Stimulated activated CD8-positive, alpha-beta memory T cell treated with anti-CD3 and anti-CD28 coated beads, Interleukin-4, amount 100 ng/mL, for 48 hours (primary cell): ENCODE results near the gene SLC4A3.

ENCODE experiments used
- DNase-seq: peaks from one replicate; pipeline ENCODE4 v3.0.0-alpha.2; 2020

SLC4A3 gene

DNA sequence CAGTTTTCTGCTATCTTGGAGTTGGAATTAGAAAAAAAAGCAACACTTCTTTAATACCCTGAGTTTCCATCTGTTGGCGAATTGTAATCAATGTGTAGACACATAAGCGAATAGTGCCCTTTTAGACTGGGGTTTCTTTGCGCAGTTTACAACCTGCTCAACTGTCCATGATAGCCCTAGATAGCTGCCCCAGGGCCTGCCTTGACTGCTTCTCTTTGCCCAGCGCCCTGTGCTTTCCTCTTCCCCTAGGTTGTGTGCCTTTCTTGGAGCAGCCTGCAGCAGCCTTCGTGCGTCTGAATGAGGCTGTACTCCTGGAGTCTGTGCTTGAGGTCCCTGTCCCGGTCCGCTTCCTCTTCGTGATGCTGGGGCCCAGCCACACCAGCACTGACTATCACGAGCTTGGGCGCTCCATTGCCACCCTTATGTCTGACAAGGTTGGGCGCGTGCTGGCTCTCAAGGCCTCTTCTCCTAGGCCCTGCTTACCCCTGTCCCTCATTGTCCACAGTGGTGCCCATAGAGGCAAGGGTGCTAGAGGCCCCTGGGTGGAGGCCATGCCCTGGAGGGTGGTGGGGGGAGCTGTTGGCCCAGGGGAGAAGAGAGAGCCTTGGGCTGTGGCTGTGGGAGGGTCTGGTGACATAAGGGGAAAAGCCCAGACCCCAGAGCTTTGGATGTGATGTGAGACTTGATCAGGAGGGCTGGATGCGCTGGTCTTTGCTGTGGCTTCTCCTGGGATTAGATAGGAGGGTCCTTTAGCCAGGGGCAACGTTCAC lies 6.9 kb downstream of the SLC4A3 start:
- DNase-seq = peak; percentile 18

DNA sequence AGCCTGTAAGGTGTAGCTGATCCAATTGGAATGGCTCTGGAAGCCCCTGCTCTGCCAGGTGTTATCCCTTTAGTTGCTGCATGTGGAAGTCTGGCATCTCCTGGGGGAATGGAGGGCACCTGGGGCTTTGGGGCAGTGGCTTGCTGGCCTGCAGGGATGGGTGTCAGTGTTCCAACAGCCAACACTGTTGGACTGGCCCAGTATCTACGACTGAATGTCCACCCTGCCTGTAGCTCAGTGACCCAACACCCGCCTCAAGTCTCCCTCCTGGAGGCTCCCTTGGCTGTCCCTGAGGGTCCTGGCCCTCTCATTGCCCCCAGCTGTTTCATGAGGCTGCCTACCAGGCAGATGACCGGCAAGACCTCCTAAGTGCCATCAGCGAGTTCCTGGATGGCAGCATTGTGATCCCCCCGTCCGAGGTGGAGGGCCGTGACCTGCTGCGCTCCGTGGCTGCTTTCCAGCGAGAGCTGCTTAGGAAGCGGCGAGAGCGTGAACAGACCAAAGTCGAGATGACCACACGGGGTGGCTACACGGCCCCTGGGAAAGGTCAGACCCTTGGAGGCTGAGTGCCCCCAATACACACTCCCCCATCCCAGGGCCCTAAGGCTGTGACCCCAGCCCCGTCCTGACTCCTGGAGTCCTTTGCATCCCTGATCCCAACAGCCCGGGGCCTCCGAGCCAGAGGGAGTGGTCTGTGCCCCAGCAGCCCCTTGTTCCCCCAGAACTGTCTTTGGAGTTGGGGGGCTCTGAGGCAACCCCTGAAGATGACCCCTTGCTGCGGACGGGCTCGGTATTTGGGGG lies 7.7 kb downstream of the SLC4A3 start:
- peak; percentile 10 for DNase-seq

DNA sequence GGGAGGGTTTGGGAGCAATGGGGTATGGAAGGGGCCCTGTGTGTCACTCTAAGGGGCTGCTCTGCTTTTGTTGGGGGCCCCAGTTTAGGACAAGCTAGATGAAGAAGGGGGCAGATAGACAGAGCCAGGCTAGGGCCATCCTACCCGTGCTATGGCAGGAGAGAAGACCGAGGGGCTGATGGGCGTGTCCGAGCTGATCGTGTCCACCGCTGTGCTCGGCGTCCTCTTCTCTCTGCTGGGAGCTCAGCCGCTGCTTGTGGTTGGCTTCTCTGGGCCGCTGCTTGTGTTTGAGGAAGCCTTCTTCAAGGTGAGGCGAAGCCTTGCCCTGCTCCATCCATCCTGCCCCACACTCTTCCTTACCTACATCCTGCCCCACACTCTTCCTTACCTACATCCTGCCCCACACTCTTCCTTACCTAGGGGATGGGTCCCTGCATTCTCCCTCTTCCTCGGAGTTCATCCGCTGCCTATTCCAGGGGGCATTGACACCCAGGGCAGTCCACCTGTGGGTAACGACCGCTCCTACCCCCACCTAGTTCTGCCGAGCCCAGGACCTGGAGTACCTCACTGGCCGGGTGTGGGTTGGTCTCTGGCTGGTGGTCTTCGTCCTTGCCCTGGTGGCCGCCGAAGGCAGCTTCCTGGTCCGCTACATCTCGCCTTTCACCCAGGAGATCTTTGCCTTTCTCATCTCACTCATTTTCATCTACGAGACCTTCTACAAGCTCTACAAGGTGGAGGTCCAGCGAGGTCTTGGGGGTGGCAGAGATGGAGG lies 8.9 kb downstream of the SLC4A3 start:
- DNase-seq = no peak

DNA sequence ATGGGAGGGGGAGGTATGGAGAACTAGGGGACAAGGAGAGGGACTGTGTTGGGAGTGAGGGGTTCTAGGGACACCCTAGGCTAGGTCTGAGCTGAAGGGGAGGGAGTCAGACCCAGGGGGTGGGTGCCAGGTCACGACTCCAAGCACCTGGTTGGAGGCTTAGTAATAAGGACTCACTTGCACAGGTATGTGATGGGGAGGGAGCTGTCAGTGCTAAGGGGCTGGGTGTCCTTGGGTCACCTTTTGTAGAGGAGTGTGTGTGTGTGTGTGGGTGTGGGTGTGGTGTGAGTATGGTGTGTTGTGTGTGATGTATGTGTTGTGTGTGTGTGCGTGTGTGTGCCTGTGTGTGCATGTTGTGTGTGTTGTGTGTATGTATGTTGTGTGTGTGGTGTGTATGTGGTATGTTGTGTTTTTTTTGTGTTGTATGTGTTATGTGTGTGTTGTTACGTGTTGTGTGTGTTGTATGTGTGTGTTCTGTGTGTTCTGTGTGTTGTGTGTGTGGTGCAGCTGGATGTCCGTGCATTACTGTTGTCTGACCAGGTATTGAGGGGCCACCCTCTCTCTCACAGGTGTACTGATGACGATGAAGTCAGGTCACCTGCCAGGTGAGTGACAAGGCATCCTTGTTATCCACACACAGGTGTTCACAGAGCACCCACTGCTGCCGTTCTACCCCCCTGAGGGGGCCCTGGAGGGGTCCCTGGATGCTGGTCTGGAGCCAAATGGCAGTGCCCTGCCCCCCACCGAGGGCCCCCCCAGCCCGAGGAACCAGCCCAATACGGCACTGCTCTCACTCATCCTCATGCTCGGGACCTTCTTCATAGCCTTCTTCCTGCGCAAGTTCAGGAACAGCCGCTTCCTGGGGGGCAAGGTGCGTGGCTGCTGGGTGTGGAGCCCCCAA lies 9.8 kb downstream of the SLC4A3 start:
- no peak for DNase-seq

DNA sequence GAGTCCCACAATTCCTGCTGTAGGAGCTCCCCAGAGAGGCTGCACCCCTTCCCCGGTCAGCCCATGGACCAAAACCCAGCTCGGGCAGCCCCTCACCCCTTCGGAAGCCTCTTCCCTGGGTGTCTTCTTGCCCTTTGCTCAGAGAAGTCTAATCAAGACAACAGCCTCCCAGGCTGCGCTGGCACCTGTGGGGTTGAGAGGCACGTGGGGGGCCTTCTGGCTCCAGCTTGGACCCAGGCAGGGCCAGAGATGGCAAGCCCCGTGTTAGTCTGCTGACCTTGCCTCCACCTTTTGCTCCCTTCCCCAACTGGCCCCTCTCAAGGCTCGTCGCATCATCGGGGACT lies 10.4 kb downstream of the SLC4A3 start:
- no peak for DNase-seq

DNA sequence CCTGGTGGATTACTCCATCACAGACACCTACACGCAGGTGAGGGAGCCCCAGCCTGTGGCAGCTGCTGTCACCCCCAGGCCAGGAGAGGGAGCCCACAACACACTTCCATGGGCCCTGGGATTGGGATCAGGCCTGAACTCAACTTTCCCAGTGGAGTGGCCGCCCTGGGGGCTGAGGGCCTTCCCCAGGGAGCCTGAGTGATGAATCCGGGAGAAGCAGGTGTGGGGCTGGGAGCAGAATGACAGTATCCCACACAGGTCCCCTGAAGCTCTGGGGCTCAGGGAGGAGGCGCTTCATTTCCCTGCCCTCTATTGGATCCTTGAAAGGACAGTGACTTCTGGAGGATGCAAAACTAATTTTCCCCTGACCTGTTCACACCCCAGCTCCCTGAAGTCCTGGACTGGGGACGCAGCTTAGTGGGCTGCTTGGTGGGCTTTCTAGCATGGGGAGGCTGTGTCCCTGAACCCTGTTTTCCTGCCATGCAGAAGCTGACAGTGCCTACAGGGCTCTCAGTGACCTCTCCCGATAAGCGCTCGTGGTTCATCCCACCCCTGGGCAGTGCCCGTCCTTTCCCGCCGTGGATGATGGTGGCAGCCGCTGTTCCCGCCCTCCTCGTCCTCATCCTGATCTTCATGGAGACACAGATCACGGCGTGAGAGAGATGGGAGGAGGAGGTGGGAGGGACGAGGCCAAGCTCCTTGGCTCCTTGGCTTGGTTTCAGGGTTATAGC lies 11.0 kb downstream of the SLC4A3 start:
- DNase-seq = no peak

DNA sequence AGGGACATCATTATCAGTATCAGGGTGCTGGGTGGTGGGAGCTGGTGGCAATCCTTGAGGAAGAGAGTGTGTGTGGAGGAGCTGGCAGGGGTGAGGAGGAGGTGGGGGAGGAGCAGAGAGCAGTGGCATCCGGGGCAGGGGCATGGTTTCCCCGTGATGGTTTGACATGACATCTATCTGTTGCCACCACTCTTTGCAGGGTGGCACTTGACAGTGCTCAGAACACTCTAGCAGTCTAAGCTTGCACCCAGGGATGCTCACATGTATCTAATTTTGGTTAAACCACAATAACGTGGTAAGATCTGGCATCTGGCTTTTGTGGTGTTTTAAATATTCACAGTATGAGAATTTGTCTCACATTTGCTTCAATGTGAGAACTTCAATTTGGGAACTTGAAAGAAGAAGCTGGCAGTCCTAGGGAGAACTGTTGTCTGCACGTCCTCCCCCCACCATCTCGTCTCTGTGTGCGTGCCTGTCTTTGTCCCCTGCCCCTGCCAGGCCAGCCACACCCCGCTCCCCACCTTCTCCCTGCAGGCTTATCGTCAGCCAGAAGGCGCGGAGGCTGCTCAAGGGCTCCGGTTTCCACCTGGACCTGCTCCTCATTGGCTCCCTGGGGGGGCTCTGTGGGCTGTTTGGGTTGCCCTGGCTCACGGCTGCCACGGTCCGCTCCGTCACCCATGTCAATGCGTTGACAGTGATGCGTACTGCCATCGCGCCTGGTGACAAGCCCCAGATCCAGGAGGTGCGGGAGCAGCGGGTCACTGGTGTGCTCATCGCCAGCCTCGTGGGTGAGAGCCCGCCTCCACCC lies 11.7 kb downstream of the SLC4A3 start:
- no peak for DNase-seq

DNA sequence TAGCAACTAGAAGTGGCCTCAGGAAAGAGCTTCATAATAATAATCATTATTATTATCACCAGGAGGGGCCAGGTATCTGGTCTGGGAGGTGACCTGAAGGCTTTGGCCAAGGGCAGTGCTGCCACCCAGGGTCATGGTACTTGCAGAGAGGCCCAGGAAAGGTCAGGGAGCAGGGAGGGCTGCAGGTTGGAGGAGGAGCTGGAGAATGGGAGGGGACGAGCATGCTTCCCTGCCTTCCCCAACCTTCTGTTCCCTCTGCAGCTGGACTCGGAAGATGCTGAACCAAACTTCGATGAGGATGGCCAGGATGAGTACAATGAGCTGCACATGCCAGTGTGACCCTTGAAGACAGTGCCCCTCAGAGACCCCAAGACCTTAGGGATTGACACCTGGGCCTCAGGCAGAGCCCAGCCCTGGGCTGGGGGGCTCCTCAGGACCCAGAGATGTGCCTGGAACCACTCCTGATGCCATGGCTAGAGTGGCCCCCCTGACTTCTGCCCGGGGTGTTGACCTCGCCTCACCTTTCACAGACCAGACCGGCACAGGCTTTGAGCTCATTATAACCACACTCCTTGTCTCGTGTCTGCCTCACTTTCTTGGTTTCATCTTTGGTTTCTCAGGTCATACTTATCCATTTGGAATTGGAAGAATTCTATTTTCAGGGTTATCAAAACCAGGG lies 14.1 kb downstream of the SLC4A3 start:
- DNase-seq = no peak

DNA sequence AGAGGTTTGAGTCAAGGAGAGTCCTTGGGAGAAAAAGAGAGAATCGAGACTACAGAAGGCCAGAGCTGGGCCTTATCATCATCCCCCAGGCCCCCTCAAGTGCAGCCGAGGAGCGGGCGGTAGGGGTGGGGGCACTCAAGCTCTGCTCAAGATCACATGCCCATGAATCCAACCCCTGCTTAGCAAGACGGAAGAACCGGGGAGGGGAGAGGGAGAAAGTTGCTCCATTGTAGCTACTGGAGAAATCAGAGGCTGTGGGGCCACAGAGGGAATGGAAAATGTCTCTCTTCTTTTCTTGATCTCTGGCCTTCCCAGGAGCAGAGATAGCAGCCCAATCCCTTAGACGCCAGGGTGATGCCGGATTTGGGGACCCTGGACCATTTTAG lies 14.6 kb downstream of the SLC4A3 start:
- no peak for DNase-seq

DNA sequence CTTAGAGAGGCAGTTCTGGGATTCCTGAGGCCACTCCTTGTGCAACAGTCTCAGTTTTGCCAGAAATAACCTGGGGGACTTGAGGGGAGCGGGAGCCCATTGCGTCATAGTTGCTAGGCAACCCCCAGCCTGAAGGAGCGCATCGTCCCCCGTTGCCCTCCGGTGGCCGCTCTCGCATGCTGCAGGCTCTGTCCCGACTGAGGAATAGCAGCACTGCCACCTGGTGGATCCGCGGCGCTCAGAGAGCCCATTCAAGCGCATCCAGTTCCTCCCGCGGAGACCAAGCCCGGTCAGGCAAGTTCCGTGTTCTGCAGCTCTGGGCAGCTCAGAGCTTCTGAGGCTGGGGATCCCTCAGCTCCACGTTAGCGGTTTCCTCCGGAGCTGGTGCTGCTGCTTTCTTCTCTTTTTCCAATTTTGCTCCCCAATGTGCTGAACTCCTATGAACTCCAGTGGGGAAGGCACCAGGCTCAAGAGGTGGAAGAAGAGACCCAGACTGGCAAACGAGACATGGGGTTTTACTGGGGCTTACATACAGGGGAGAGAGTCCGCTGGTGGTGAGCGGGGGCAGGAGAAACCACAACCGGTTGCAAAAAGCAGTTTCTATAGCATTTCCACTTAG lies 15.1 kb downstream of the SLC4A3 start:
- peak; percentile 93 for DNase-seq

DNA sequence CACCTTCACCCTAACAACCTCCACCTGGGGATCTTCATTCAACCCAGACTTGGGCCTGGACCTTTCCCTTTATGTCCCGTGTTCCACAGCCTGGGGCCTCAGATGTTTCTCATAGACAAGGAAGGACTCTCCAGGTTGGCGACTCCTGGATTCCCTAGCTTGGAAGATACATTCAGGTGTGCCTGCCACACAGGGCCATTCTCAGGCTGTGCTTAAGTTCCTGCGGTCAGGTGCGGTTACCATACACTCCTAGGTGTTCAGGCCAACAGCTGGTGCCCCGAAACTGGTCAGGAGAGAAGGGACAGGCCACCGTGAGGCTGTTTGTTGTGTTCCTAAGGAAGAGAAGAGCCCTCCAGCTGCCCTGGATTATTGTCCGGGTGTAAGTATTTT lies 15.6 kb downstream of the SLC4A3 start:
- DNase-seq = no peak

DNA sequence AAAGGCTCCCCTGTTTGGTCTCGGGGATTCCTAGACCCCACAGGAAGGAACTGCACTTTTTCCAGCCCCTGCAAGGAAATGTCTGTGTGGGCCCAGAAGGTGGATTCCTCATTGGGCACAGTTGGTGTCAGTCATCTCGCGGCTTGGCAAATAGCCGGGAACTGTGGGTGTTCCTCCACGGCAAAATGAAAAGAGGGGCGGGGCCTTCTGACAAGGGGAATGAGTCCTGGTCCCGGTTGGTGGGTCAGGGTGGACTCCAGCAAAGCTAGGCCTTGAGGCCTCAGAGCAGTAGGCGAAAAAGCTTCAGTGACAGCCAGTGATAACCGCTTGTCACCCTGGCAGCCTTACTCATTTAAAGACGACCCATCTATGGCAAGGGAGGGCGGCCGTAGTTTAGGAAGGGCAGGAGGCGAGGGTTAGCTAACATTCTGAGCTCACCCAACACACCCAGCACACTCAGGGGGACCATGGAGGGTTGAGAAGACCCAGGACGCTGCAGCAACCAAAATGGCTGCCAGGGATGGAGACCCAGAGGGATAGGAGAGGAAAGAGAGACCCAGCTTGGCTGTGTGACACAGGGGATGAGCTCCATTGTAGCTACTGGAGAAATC lies 16.5 kb downstream of the SLC4A3 start:
- no peak for DNase-seq

DNA sequence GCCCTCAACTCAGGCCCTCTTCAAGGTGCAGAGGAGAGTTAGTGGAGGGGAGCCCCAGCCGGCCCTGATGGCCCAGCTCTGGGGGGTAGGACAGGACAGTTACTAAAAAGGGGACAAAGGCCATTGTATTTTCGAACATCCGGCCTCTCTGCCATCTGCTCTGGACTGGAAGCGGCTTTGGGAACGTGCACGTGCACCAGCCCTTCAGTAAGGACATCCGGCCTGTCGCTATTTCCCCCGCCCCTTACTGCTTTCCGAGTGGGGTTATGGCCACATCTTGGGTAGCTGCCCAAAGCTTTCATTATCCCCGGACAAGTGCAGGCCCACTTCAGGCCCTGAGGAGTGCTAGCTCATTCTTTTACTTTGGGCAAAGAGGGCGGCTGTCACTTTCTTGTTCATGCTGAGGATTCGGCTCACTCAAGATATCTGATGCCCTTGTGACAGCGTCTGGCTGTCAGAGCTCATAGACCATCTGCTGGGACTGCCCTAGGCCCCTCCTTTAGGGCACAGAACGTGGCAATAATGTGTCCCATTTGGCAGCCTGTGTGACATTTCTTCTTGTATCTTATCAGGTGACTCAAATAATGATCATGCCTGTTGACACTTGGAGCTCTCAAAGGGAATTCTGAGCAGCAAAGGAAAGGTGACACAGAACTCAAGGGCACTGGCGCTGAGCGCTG lies 17.5 kb downstream of the SLC4A3 start:
- no peak for DNase-seq

DNA sequence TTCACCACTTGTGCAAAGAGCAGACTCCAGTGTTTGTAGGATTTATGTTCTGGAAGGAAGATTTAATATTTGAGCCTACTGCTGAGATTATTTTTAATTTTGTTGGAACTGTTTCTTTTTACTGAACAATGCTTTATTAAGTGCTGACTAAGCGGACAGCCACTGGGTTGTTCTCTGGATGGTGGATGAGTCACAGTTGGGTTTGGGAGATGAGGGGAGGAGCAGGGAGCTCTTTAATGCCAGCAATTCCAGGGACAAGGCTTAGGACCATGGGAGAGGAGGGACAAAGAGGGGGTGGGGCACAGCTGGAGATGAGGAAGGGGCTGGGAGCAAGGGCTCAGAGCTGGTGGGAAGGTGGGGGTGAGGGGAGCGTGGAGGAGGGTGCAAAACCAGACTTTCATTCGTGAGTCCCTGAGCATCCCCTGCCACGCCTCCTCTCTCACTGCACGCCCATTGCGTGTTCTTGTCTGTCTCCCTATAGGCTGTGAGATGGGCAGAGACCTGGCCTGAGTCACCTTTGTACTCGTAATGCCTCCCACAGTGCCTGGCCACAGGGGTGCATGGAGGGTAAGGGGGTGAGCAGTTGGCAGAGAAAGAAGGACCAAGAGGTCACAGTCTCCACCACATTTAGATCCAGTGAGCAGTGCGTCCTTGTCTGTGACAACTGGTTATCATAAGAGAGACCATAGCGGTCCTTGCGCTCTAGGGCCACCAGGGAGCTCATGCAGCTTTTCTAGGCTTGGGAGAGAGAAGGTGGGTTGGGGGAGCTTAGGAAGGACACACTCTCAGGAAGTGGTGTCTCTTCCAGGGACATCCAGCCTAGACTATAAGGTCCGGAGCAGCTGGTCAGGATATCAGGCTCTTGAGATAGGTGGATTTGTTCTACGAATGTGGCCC lies 18.4 kb downstream of the SLC4A3 start:
- no peak for DNase-seq

DNA sequence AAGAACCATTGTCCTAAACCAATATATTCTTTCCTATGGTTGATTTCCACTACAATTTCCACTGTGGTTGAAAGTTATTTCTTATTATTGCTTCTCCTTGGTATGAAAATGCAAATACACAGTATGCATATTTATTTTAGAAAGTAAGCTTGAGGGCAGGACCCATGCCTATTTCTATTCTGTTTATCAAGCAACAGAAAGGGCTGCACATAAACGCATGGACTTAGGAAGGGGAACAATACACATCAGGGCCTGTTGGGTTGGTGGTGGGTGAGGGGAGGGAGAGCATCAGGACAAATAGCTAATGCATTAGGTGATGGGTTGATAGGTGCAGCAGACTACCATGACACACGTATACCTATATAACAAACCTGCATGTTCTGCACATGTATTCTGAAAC lies 20.7 kb downstream of the SLC4A3 start:
- DNase-seq = no peak

DNA sequence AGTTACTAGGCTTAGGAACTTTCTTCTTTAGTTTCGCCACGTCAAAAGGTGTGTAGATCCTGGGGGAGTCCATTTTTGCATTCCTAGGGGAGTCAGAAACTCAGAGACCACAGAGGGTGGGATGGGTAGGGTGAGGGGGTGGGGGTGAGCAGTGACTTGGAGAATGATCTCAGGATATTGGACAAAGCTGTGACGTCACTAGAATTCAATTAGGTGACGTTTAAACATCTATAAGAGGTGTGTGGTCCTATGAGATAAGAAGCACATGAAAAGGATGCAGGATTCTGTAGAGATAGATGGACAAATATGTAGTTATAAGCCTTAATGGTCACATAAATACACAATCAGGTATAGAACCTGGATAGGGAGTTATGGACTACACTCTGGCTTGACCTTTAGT lies 21.5 kb downstream of the SLC4A3 start:
- DNase-seq = no peak

DNA sequence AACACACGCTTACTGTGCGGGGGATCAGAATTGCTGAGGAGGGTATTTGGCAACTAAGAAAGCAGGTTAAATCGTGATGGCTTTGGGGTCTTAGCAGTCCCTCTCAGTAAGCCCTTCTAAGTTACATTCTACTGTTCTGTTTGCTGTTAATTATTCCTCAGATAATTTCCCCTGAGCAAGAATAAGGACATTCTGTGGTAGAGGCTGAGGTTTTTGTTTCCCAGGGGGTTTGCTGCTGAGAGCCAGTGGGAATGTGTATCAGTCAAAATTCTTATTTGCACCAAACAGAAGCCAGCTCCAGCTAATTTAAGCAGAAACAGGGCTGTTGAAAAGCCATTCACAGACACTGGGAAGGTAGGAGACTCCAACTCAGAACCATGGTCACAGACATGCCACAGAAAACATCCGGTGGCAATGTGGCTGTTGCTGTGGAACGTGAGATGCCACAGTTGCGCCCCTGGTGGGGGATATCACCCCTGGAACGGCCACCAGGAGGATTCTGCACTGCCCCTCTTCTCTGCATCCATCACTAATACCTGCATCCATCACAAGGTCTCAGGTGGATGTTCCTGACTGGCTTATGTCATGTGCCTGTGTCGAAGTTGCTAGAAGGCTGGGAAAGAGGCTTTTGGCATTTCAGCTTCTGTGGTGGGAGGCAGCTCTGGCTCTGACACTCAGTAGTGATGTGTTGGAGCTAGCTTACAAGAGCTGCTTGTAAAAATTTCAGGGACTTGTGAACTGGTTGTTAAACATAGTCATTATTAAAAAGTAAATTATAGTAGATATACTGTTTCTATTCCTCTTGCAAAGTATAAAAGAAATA lies 23.2 kb downstream of the SLC4A3 start:
- DNase-seq = no peak
